ENCODE results near the gene GRIP1.

GRIP1 gene

GRCh38 chr12:66365718-66366490 is 313.0 kb downstream of the GRIP1 start:
- DNase-seq, result no peak

- no peak for DNase-seq
Measured at GRCh38 chr12:66361703-66362102, 317.2 kb downstream of the GRIP1 start.

GRCh38 chr12:66359300-66359699 is 319.6 kb downstream of the GRIP1 start:
- DNase-seq, result no peak

- no peak for DNase-seq
Measured at GRCh38 chr12:66354291-66354690, 324.6 kb downstream of the GRIP1 start.

DNA sequence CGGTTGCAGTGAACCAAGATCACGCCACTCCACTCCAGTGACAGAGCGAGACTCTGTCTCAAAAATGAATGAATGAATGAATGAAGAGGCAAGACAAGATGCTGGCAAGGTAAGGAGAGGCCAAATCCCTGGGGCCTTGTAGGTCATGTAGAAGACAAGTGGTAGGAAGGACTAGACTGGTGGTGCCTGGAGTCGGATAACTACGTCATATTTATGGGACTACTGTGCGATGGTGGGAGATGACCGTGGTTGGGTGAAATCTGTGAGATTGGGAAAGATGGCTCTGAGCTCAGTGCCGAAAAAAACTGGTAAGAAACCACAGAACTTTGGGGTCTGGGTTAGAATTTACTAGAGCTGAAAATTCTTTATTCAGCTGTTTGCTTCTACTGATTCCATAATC is 326.0 kb downstream of the GRIP1 start:
- no peak for DNase-seq

DNA sequence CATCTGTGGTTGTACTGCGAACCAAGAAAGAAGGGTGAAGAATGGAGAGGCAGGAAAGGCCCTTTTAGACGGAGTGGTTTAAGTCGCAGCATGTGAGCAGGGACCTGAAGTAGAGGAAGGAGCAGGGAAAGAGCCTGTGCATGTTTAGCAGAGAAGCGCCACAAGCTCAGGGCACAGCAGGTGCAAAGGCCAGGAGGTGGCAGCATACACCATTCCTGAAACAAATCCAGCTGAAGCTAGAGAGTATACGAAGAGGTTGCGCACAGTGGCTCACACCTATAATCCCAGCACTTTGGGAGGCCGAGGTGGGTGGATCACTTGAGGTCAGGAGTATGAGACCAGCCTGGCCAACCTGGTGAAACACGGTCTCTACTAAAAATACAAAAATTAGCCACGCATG is 326.7 kb downstream of the GRIP1 start:
- DNase-seq, result no peak

DNA sequence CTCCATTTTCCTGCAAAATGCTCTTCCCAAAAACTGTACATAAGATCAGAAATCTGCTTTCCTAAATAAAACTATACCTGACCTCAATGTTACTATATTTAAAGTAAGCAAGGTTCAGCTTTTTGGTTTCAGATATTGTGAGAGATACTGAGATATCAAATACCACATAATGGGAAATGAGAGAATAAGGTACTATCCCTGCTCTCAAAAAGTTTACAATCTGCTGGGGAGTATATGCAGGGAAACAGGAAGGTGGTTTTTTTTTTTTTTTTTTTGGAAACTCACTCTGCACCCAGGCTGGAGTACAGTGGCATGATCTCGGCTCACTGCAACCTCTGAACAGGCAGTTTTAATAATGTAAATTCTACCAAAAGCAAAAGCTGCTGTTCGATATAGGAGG is 327.6 kb downstream of the GRIP1 start:
- DNase-seq, result no peak

- no peak for DNase-seq
Measured at GRCh38 chr12:66345956-66346355, 332.9 kb downstream of the GRIP1 start.

- DNase-seq, result no peak
Measured at GRCh38 chr12:66345212-66345611, 333.7 kb downstream of the GRIP1 start.

DNA sequence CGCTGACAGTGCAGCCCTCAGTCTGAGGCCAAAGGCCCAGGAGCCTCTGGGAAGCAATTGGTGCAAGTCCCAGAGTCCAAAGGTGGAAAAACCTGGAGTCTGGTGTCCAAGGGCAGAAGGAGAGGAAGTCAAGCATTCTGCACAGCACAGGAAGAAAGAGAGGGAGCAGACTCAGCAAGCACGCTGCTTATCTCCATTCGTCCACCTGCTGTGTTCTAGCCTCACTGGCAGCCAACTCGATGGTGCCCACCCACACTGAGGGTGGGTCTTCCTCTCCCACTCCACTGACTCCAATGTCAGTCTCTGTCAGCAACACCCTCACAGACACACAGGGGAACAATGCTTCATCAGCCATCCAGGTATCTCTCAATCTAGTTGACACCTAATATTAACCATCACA is 337.8 kb downstream of the GRIP1 start:
- no peak for DNase-seq

- DNase-seq, result no peak
Measured at GRCh38 chr12:66340131-66340530, 338.7 kb downstream of the GRIP1 start.

DNA sequence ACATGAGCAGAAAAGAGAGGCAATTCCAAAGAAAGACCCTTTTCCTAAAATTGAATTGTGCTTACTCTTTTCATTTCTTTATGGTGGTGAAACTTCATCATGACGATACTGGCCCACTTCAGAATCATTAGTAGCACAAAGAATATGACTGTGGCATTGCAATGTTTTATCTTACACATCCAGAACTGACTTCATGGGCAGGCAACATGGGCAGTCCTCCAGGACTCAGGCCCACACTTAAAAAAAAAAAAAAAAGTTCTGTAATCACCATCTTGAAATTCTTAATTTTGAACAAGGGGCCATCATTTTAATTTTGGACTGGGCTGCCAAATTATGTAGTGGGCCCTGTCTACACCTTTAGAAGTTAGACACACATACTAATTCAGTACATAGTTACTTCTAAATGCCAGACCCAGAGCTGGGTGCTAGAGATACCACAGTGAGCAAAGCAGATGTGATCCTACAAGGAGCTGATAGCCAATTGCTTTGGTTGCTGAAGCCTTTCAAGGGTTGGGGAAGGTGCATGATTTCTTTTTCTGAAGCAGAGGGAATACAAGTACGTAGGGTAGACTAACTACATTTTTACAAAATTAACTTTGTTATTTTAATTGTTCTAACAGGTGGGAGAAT is 341.4 kb downstream of the GRIP1 start:
- DNase-seq, result no peak

DNA sequence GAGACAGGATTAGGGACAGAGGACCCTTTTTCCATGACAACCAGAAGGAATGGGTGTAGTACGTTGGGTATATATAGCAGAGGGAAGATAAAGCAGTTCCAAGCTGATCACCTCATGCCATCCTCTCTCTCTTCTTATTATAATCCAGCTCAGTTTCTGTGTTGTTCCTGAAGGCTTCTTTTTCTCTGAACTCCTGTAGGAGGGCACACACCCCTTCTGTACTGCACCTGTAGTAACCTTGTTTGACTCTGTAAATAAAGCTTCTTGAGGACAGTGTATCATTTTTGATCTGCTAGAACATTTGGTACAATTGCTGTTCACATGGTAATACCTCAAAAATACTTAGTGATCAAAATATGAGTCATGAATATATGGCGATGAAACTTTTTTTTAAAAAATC is 343.1 kb downstream of the GRIP1 start:
- DNase-seq, result no peak

- DNase-seq, result no peak
Measured at GRCh38 chr12:66331814-66332213, 347.1 kb downstream of the GRIP1 start.

DNA sequence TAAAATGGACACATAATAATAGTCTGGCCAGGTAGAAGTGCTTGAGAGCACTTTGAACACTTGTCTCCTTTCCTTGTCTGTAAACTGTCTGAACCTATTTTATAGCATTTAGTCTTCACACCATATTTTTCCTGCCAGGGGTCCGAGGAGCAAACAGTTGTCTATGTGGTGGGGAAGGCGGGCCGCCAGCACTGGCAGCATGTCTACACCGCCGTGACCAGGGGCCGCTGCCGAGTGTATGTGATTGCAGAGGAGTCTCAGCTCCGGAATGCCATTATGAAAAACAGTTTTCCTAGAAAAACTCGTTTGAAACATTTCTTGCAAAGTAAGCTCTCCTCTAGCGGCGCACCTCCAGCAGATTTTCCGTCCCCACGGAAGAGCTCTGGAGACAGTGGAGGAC is 347.9 kb downstream of the GRIP1 start:
- DNase-seq, result no peak

DNA sequence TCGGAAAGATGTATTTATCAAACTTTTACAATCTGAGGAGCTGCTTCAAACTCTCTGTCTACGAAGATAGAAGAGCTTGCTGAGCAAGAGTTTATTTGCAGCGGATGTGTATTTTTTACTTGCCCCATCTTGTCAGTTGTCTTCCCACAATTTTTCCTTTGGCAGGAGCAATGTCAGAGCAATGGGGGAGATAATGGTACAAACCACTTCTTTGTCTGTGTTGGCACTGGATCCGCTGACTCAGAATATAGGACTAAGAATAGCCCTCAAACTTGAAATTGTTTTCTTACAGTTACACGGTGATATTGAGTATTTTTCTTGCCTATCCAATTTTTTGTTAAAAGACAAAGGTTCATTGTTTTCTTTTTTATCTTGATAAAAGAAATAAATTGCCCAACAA is 348.9 kb downstream of the GRIP1 start:
- no peak for DNase-seq

DNA sequence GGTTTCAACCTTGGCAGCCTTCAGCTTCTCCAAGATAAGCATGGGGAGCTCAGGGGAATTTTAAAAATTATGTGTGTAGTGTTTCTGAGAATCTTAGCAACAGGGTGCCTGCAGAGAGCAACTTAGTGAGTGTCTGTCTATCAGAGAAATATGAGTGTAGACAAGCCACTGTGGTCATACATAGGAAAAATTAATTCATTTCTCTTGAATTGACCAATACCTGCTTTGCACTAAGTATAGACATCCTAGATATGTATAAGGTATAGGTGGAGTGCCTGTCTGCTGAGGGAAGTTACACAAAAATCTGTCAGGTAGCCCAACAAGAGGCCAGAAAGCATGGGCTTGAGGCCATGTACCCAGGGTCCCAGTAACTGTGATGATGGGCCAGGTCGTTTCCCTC is 355.9 kb downstream of the GRIP1 start:
- DNase-seq, result no peak

DNA sequence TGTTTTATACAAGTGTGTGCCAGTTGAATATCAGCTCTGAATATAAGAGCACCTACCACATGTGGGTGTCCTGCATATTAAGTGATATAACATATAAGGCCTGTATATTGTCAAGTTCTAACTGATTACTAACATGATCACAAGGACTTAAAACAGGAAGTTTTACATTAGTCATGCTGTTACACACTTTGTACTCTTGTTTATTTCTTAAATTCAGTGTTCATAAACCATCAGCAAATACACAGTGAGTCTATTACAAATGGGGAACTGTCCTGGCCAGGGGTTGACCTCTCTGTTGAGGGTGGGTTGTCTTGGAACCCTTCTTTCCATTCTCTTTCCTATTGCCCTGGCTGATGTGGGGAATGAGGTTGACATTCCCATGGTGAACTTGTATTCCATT is 357.4 kb downstream of the GRIP1 start:
- DNase-seq, result no peak

- DNase-seq, result no peak
Measured at GRCh38 chr12:66320996-66321395, 357.9 kb downstream of the GRIP1 start.

DNA sequence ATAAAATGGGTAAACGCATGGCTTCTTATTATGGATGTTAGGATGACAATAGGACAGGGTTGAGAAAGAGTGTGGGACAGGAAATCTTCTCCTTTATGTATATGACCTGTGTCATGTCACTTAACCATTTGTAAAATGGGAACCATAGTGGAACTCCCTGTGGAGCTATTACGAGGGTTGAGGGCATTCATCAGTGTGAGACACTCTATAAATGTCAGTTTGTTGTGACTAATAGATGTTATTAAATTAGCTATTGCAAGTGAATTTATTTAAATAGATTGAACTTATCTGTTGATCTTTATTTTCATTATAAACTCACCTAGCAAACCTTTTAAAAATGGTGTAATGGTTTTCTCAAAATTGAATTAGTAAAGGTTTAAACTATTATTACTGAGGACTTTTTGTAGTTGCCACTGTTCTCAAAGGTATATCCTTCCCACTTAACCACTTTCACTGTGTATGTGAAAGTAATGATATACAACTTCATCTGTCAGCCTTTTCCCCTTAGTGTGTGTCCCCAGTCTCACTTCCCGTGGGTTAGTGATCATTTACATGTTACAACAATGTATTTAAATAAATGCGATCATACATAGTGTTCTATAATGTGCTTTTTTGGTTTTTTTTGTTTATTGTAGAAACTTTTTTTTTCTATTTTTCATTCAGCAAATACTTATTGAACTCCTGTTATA is 359.5 kb downstream of the GRIP1 start:
- no peak for DNase-seq

GRCh38 chr12:66314278-66314677 is 364.6 kb downstream of the GRIP1 start:
- DNase-seq, result no peak

DNA sequence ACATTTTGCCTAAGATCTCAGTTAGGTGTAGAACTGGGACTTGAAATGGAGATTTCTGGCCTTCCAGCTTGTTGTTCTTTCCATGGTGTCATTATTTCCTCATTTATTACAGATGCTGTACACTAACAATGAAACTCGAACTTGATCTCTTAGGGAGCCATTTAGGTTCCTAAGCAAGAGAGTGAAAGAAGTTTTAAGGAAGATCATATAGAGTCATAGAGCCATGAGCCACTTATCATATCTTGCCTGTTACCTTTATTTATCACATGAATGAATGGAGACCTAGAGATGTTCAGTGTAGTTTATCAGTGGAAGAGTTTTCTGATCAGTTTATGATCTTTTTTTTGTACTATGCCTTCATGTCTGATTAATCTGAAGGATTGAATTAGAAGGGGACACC is 366.7 kb downstream of the GRIP1 start:
- DNase-seq, result no peak

DNA sequence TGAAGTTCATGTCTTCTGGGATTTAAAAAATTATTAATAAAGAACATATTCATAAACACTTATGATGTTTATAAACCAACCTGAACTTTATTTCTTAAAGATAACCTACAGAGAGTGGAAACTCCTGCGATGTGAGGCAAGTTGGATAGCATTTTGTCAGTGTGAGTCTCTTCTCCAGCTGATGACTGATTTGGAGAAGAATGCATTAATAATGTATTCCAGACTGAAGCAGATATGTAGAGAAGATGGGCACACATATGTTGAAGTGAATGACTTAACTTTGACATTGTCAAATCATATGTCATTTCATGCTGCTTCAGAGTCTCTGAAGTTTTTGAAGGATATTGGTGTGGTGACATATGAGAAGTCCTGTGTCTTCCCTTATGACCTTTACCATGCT is 369.3 kb downstream of the GRIP1 start:
- no peak for DNase-seq

GRCh38 chr12:66304296-66304900 is 374.5 kb downstream of the GRIP1 start:
- no peak for DNase-seq

All from SHP77 treated with DMSO at 0.1 percent for 48 hours (cell line).